A549 treated with Hydrocortisone at 1 μM for 4 hours (cell line): ENCODE results near the gene RRN3. TPM values are rescaled to one million over a fixed set of nuclear protein-coding genes. Genes with fewer than 3 reads are reported as not detected.

Experiments used
- total RNA-seq: library from RNA; stranded (reverse); fragments of 200-300 nt; extraction: Qiagen RNA extraction; gene quantifications from 5 replicates; pipeline ENCODE4 v1.2.3, GENCODE V29; 2022

Gene RRN3
- total RNA-seq = 34.6 to 49.5 TPM (median 37.8 TPM) in 5 replicates

GRCh38 chr16:15093955-15094827, at the start of gene RRN3:
Gene RRN3 (minus strand): TSS chr16:15094272. CDS start chr16:15094233, 39 bp downstream.

Other genes with a start within 250 kb of the RRN3 start
- gene NPIPA1, start 156.8 kb downstream of the RRN3 start, total RNA-seq = 35.8 to 48.6 TPM (median 46.8 TPM) in 5 replicates
- 59.9 to 77.5 TPM (median 66.7 TPM) in 5 replicates for gene PDXDC1, start 119.2 kb downstream of the RRN3 start, total RNA-seq
- gene NTAN1, start 38.2 kb downstream of the RRN3 start, total RNA-seq = 38.9 to 52.8 TPM (median 48.7 TPM) in 5 replicates